Uterus (tissue), 2 donors: ENCODE results near the gene IRF8.

Experiments
- CTCF ChIP-seq, 4 experiments: fragments of 200-600 bp in 2 of 4; fragments of 450-650 bp in 2 of 4; sonication (generic) in 2 of 4; IDR thresholded peaks; one replicate each; pipeline ENCODE4 v1.5.1; 2016 to 2019; ENCODE audit warnings: antibody characterized with exemption in 4 of 4, mild to moderate bottlenecking in 2 of 4, moderate library complexity in 1 of 4
- POLR2A ChIP-seq, 2 donors: fragments of 450-650 bp; IDR thresholded peaks; one replicate each; pipeline ENCODE4 v1.6.1; 2016; ENCODE audit warnings: antibody characterized with exemption in 2 of 2, mild to moderate bottlenecking in 1 of 2, moderate library complexity in 1 of 2

GRCh38 chr16:85863384-85863774, 35.6 kb upstream of the IRF8 start:
- TF ChIP-seq CTCF (IDR thresholded peaks at IDR 0.05): no peak
- no peak for TF ChIP-seq POLR2A (IDR thresholded peaks at IDR 0.05)
